B cell (primary cell): ENCODE results near the gene TOMM40.

Experiments
- EZH2 ChIP-seq: IDR thresholded peaks from 2 replicates; pipeline ENCODE4 v1.6.1; 2012; ENCODE audit warnings: borderline replicate concordance, low read depth, mild to moderate bottlenecking, moderate library complexity, low read length; ENCODE audit not compliant: insufficient read depth, poor library complexity, severe bottlenecking
- TF ChIP-seq, protein P1 (sequence below): fragments of 200-600 bp; IDR thresholded peaks from one replicate; pipeline ENCODE4 v1.8.0; 2022; ENCODE audit warnings: antibody characterized with exemption, mild to moderate bottlenecking

DNA sequence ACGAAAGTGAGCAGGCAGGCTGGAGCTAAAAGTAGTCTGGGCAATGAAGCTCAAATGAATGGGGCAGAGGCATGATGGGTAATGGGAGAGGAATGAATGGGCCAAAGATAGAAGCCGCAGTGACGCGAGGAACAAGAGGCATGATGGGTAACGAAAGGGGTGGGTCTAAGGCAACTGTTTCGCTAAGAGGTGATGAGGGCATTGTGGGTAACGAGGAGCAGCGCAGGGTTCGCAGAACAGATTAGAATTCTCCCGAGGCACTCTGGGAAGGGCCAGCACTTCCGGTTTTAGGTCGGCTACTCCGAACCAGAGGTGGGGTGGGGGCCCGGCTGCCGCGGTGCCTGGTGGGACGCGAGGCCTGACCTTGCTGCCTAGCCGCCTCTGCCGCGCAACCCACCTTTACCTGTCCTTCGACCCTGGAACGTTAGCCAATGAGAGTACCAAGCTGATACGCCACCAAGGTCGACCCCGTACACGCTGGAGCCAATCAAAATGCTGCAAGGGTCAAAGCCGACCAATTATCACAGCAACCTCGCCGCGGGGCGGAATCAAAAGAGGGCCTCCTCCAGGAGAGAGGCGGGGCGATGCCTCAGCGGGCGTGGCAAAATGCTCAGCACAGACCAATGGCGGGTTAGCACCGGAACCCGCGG, 563 bp upstream of the TOMM40 start:
- TF ChIP-seq, protein P1, sequence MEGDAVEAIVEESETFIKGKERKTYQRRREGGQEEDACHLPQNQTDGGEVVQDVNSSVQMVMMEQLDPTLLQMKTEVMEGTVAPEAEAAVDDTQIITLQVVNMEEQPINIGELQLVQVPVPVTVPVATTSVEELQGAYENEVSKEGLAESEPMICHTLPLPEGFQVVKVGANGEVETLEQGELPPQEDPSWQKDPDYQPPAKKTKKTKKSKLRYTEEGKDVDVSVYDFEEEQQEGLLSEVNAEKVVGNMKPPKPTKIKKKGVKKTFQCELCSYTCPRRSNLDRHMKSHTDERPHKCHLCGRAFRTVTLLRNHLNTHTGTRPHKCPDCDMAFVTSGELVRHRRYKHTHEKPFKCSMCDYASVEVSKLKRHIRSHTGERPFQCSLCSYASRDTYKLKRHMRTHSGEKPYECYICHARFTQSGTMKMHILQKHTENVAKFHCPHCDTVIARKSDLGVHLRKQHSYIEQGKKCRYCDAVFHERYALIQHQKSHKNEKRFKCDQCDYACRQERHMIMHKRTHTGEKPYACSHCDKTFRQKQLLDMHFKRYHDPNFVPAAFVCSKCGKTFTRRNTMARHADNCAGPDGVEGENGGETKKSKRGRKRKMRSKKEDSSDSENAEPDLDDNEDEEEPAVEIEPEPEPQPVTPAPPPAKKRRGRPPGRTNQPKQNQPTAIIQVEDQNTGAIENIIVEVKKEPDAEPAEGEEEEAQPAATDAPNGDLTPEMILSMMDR = no peak
- TF ChIP-seq EZH2 = no peak
